Measurements from ENCODE around the gene SMG7. TPM values are rescaled to one million over a fixed set of nuclear protein-coding genes. Genes with fewer than 3 reads are reported as not detected.

Gene SMG7
- total RNA-seq, 1 experiment from 2014 or later: 54.1 TPM

GRCh38 chr1:183443466-183443865 is 28.8 kb upstream of the SMG7 start:
- intact Hi-C loops (cut with micrococcal nuclease): no loop called here
- Histone ChIP-seq H3K27ac (ENCODE audit: low read depth, low read length) (no peak overlapping the region), H3K4me3 (replicated peaks in 1 of 2; ENCODE audit: low read depth in 1 of 2, low read length in 2 of 2) (no peak overlapping the region), H3K4me1 (ENCODE audit: control insufficient read depth in 1 of 2, insufficient read depth in 2 of 2, low read length in 2 of 2) (no peaks in the 10 kb centered on the region), H3K79me2 (ENCODE audit: insufficient read depth, low read length) (no peaks in the 10 kb centered on the region), H3K27me3 (ENCODE audit: insufficient read depth, low read length) (no peaks in the 10 kb centered on the region), H3K4me2 (ENCODE audit: low read length) (no peak overlapping the region), H3K9ac (ENCODE audit: low read length) (no peak overlapping the region), H3K36me3 (ENCODE audit: control insufficient read depth in 1 of 2, insufficient read depth in 2 of 2, low read length in 2 of 2) (no peaks in the 10 kb centered on the region), H3K9me2 (ENCODE audit: insufficient read depth) (no peaks in the 10 kb centered on the region), H3K9me3 (ENCODE audit: control insufficient read depth in 1 of 2, insufficient read depth in 1 of 2, low read depth in 1 of 2, low read length in 2 of 2) (no peaks in the 10 kb centered on the region), H2AFZ (ENCODE audit: low read depth, low read length, poor library complexity, severe bottlenecking) (no peak overlapping the region), H4K20me1 (ENCODE audit: insufficient read depth) (no peaks in the 10 kb centered on the region)
- RAD21 ChIA-PET (ENCODE audit: low non-redundant PET in 1 of 2, low total read pairs in 2 of 2, uncharacterized antibody in 2 of 2, unreplicated experiment in 2 of 2): no interaction called here
- POLR2A ChIA-PET: no interaction called here
- no TSS peak for BruUV-seq (replicated peaks)
- ATAC-seq (no peak), DNase-seq (ENCODE audit: low read depth, low spot score) (no peak)
- TF ChIP-seq TCF7L2 (IDR thresholded peaks at IDR 0.05; ENCODE audit: borderline replicate concordance, extremely low read depth, insufficient read depth, insufficient read length) (no peak), YY1 (IDR thresholded peaks at IDR 0.05; ENCODE audit: extremely low read depth, insufficient replicate concordance, low read depth, low read length) (no peak), POLR2A (IDR thresholded peaks at IDR 0.05; ENCODE audit: borderline replicate concordance, extremely low read depth, insufficient read depth, insufficient read length) (no peak), CEBPB (IDR thresholded peaks at IDR 0.05; ENCODE audit: low read depth) (no peak), SIN3A (IDR thresholded peaks at IDR 0.05; ENCODE audit: low read depth) (no peak), SRF (IDR thresholded peaks at IDR 0.05; ENCODE audit: low read depth) (no peak), JUND (IDR thresholded peaks at IDR 0.05) (no peak), RAD21 (IDR thresholded peaks at IDR 0.05; ENCODE audit: low read depth) (no peak), POLR2AphosphoS5 (IDR thresholded peaks at IDR 0.05; ENCODE audit: low read depth, low read length) (no peak)
- CTCF ChIA-PET: no interaction called here

DNA sequence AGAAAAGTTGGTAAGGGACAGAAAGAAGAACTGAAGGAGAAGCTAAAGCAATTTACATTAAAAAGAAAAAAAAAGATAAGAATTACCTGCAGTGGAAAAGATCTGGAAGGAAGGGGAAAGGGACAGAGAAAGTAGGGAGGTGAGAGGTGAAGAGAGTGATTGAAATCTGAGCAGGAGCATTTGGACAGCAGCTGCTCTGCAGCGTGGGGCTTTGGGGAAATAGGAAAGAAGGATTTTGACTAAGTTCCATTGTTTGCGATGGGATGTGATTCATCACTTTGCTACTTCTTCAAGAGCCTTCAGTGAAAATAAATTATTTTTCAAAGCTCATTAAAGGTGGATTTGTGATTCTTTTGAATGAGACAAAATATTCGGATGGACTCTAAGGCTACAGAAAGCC is 28.1 kb upstream of the SMG7 start:
- Histone ChIP-seq H3K36me3 (ENCODE audit: control insufficient read depth in 1 of 2, insufficient read depth in 2 of 2, low read length in 2 of 2) (no peaks in the 10 kb centered on the region), H4K20me1 (ENCODE audit: insufficient read depth) (no peaks in the 10 kb centered on the region), H3K9me3 (ENCODE audit: control insufficient read depth in 1 of 2, insufficient read depth in 1 of 2, low read depth in 1 of 2, low read length in 2 of 2) (no peaks in the 10 kb centered on the region), H3K27ac (ENCODE audit: low read depth, low read length) (no peak overlapping the region), H2AFZ (ENCODE audit: low read depth, low read length, poor library complexity, severe bottlenecking) (no peak overlapping the region), H3K4me2 (ENCODE audit: low read length) (no peak overlapping the region), H3K4me1 (ENCODE audit: control insufficient read depth in 1 of 2, insufficient read depth in 2 of 2, low read length in 2 of 2) (no peaks in the 10 kb centered on the region), H3K9me2 (ENCODE audit: insufficient read depth) (no peaks in the 10 kb centered on the region), H3K27me3 (ENCODE audit: insufficient read depth, low read length) (no peaks in the 10 kb centered on the region), H3K79me2 (ENCODE audit: insufficient read depth, low read length) (no peaks in the 10 kb centered on the region), H3K9ac (ENCODE audit: low read length) (no peak overlapping the region), H3K4me3 (replicated peaks in 1 of 2; ENCODE audit: low read depth in 1 of 2, low read length in 2 of 2) (no peak overlapping the region)
- TF ChIP-seq SIN3A (IDR thresholded peaks at IDR 0.05; ENCODE audit: low read depth) (no peak), FOSL1 (IDR thresholded peaks at IDR 0.05; ENCODE audit: low read depth) (no peak), ZBTB33 (IDR thresholded peaks at IDR 0.05; ENCODE audit: extremely low read depth, insufficient replicate concordance, low read length) (no peak), CBX3 (IDR thresholded peaks at IDR 0.05; ENCODE audit: low read depth) (no peak), ATF3 (IDR thresholded peaks at IDR 0.05) (no peak)
- TF ChIP-seq, protein P1, sequence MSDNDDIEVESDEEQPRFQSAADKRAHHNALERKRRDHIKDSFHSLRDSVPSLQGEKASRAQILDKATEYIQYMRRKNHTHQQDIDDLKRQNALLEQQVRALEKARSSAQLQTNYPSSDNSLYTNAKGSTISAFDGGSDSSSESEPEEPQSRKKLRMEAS (IDR thresholded peaks at IDR 0.05): no peak
- TF ChIP-seq, protein P2, sequence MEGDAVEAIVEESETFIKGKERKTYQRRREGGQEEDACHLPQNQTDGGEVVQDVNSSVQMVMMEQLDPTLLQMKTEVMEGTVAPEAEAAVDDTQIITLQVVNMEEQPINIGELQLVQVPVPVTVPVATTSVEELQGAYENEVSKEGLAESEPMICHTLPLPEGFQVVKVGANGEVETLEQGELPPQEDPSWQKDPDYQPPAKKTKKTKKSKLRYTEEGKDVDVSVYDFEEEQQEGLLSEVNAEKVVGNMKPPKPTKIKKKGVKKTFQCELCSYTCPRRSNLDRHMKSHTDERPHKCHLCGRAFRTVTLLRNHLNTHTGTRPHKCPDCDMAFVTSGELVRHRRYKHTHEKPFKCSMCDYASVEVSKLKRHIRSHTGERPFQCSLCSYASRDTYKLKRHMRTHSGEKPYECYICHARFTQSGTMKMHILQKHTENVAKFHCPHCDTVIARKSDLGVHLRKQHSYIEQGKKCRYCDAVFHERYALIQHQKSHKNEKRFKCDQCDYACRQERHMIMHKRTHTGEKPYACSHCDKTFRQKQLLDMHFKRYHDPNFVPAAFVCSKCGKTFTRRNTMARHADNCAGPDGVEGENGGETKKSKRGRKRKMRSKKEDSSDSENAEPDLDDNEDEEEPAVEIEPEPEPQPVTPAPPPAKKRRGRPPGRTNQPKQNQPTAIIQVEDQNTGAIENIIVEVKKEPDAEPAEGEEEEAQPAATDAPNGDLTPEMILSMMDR (IDR thresholded peaks at IDR 0.05 in 2 of 3, conservative IDR thresholded peaks at IDR 0.05 in 1 of 3; ENCODE audit: borderline replicate concordance in 1 of 3, insufficient read depth in 1 of 3, low read depth in 2 of 3, low read length in 2 of 3): no peak
- ChIA-PET RAD21 (ENCODE audit: low non-redundant PET in 1 of 2, low total read pairs in 2 of 2, uncharacterized antibody in 2 of 2, unreplicated experiment in 2 of 2) (no interaction called here), POLR2A (no interaction called here), CTCF (no interaction called here)
- ATAC-seq: no peak
- no TSS peak for BruUV-seq (replicated peaks)
- intact Hi-C loops (cut with micrococcal nuclease): no loop called here
- DNase-seq (ENCODE audit: low read depth, low spot score): no peak
